ENCODE measurements around the gene MAP3K13.

DNA sequence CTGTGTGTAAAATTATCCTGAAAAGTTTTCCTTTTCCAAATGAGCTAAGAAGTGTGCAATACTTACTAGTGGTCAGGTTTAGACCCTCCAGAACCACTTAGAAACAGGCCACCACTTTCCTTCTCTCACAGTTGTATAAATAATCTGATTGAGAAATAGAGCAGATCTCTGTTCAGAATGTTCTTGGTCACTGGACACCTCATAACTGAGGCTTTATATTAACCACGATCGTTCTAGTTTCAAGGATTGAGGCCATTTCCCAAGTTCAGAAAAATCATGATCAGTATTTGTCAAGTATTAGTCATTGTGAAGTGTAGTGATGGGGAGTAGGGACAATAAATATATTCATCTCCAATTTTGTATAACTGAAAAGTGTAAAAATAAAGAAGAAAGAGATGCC, 1.0 kb upstream of the MAP3K13 start:
- TF ChIP-seq EZH2 (IDR thresholded peaks at IDR 0.05; ENCODE audit: low read length, unreplicated experiment) (no peak), EZH2phosphoT487 (IDR thresholded peaks at IDR 0.05; ENCODE audit: borderline replicate concordance, low read length) (no peak)
- TF ChIP-seq, protein P1, sequence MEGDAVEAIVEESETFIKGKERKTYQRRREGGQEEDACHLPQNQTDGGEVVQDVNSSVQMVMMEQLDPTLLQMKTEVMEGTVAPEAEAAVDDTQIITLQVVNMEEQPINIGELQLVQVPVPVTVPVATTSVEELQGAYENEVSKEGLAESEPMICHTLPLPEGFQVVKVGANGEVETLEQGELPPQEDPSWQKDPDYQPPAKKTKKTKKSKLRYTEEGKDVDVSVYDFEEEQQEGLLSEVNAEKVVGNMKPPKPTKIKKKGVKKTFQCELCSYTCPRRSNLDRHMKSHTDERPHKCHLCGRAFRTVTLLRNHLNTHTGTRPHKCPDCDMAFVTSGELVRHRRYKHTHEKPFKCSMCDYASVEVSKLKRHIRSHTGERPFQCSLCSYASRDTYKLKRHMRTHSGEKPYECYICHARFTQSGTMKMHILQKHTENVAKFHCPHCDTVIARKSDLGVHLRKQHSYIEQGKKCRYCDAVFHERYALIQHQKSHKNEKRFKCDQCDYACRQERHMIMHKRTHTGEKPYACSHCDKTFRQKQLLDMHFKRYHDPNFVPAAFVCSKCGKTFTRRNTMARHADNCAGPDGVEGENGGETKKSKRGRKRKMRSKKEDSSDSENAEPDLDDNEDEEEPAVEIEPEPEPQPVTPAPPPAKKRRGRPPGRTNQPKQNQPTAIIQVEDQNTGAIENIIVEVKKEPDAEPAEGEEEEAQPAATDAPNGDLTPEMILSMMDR (conservative IDR thresholded peaks at IDR 0.05; ENCODE audit: low read depth, low read length) = no peak
